Measurements from ENCODE around the gene SEPHS1.

DNA sequence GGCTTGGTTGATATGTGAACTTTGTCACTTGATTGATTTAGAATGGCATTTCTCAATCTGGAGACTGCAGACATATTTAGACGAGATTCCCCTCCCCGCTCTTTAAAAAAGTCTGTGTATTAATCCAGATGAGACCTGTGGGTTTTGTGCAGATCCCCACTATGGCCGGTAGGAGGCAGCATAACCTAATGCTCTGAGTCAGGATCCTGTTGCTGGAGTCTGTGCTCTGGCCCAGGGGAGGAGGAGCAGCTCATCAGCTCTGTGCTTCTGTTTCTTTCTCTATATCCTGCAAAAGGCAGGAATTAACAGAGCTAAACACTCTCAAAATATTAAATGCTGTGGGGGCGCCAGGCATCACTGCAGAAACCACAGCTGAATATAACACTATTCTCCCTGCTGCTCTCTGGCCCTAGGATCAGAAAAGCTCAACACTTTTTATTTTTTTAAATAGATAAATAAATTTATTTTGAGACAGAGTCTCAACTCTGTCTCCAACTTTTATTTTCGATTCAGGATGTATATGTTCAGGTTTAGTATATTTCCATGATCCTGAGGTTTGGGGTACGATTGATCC lies 23.9 kb upstream of the SEPHS1 start:
- TF ChIP-seq YY1 (tag by site-specific recombination; IDR thresholded peaks at IDR 0.05) (no peak), ZNF670 (tag by site-specific recombination; IDR thresholded peaks at IDR 0.05; ENCODE audit: low read depth) (no peak), ZNF549 (tag by site-specific recombination; IDR thresholded peaks at IDR 0.05) (no peak)
- TF ChIP-seq, protein P1, sequence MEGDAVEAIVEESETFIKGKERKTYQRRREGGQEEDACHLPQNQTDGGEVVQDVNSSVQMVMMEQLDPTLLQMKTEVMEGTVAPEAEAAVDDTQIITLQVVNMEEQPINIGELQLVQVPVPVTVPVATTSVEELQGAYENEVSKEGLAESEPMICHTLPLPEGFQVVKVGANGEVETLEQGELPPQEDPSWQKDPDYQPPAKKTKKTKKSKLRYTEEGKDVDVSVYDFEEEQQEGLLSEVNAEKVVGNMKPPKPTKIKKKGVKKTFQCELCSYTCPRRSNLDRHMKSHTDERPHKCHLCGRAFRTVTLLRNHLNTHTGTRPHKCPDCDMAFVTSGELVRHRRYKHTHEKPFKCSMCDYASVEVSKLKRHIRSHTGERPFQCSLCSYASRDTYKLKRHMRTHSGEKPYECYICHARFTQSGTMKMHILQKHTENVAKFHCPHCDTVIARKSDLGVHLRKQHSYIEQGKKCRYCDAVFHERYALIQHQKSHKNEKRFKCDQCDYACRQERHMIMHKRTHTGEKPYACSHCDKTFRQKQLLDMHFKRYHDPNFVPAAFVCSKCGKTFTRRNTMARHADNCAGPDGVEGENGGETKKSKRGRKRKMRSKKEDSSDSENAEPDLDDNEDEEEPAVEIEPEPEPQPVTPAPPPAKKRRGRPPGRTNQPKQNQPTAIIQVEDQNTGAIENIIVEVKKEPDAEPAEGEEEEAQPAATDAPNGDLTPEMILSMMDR (tag by site-specific recombination; IDR thresholded peaks at IDR 0.05): peak; percentile 68; the same call in 1 of the 2 replicates

All from HEK293 (cell line).